Heart left ventricle (tissue), 16 donors: ENCODE results near the gene CAMK2D. TPM values are rescaled to one million over a fixed set of nuclear protein-coding genes. Genes with fewer than 3 reads are reported as not detected.

Source experiments
- ATAC-seq, 4 donors: fragments of 200-7000 bp; cut with Tn5 transposase; one replicate each; pipeline ENCODE4 v1.9.1; 2020 to 2022; ENCODE audit warnings: moderate library complexity in 4 of 4, mild to moderate bottlenecking in 3 of 4, moderate number of reproducible peaks in 1 of 4
- DNase-seq, 5 donors: peaks; one replicate each; pipeline ENCODE4 v3.0.0-alpha.2; 2020
- H3K27ac ChIP-seq, 12 donors: fragments of 200-600 bp; sonication (generic) in 4 of 12; one replicate each; pipeline versions ENCODE4 v1.5.0 to v1.8.0; 2016 to 2022; ENCODE audit warnings: mild to moderate bottlenecking in 2 of 12
- H3K27me3 ChIP-seq, 9 donors: fragments of 200-600 bp; sonication (generic) in 2 of 9; one replicate each; pipeline versions ENCODE4 v1.5.1 to v1.8.0; 2016 to 2022; ENCODE audit warnings: mild to moderate bottlenecking in 3 of 9
- H3K36me3 ChIP-seq, 9 donors: fragments of 200-600 bp; sonication (generic) in 2 of 9; one replicate each; pipeline versions ENCODE4 v1.5.0 to v1.8.0; 2018 to 2022; ENCODE audit warnings: mild to moderate bottlenecking in 2 of 9
- H3K4me1 ChIP-seq, 12 donors: fragments of 200-600 bp; sonication (generic) in 4 of 12; one replicate each; pipeline versions ENCODE4 v1.5.0 to v1.8.0; 2016 to 2022; ENCODE audit warnings: mild to moderate bottlenecking in 3 of 12
- H3K4me3 ChIP-seq, 12 donors: fragments of 200-600 bp; sonication (generic) in 4 of 12; one replicate each; pipeline versions ENCODE4 v1.5.0 to v1.8.0; 2017 to 2022; ENCODE audit warnings: mild to moderate bottlenecking in 9 of 12, moderate library complexity in 4 of 12
- H3K9me3 ChIP-seq, 12 donors: fragments of 200-600 bp; sonication (generic) in 4 of 12; one replicate each; pipeline versions ENCODE4 v1.5.0 to v1.8.0; 2016 to 2022; ENCODE audit warnings: mild to moderate bottlenecking in 1 of 12
- POLR2A ChIP-seq, 2 donors: fragments of 450-650 bp; IDR thresholded peaks; one replicate each; pipeline ENCODE4 v1.6.1; 2017; ENCODE audit warnings: antibody characterized with exemption in 2 of 2, mild to moderate bottlenecking in 2 of 2, moderate library complexity in 2 of 2
- WGBS, 4 donors: extraction: QIAGEN DNeasy Blood & Tissue Kit in 2 of 4; methylation state at CpG; one replicate each; pipeline versions ENCODE4 v1.1.5 to v1.1.7; 2013 to 2018; 5-methylcytosine and 5-hydroxymethylcytosine counted together
- intact Hi-C, 10 donors: fragments of 100-400 bp; cut with DNase I; formaldehyde crosslinking; loops; one replicate each; pipeline versions ENCODE4 v1.11.1 to v1.14.2; 2022
- polyA plus RNA-seq, 2 donors: library from polyadenylated mRNA; stranded (reverse); fragments of 200-250 nt; gene quantifications; one replicate each; pipeline ENCODE4 v1.2.3, GENCODE V29; 2013
- total RNA-seq, 9 donors: library from RNA; depleted of rRNA in 2 of 9; stranded (reverse); fragments of >200 nt in 2 of 9; fragmentation: NEBNext Ultra II Directional in 3 of 9; extraction: Animal tissue kit (Norgen Biotek cat#: 25700) in 3 of 9; gene quantifications; one replicate each; pipeline versions ENCODE4 v1.1.0 to v1.2.4, GENCODE V29; 2016 to 2023
- TF ChIP-seq, protein P1 (sequence below), 12 donors: fragments of 200-600 bp; sonication (generic) in 4 of 12; IDR thresholded peaks; one replicate each; pipeline versions ENCODE4 v1.5.0 to v1.8.0; 2018 to 2022; ENCODE audit warnings: antibody characterized with exemption in 12 of 12, mild to moderate bottlenecking in 5 of 12
- donor health status: ischemic (EF 13 %, LVEDD 7.1; RV severe dilation, severe dysfunction).
- donor health status: healthy with polysubstance abuse.
- donor health status: DM: no; HTN: yes; CAD: no.
- donor health status: DM: no; HTN: no; CAD: no.
- donor health status: ischemic (EF 25% LVEDD 6.9; RV normal size, moderate dysfunction).
- donor health status: ischemic (EF 25% LVEDD 5.7; RV mildly dilated, moderate dysfunction).
- donor health status: healthy.
- donor health status: DM: yes; HTN: yes; CAD: no.
- donor health status: ischemic (EF 35%, LVEDD 5.7; RV mildly dilated, moderate dysfunction).
- donor health status: nonischemic (EF 11% LVEDD 7.7; RV severe dilation, severe dysfunction).
- donor health status: DM: yes; HTN: yes; CAD: no.
- donor health status: PGD.
- donor health status: ischemic (EF 29% LVEDD 5.4; RV normal size, mild dysfunction).
- donor health status: nonischemic (EF 23%, LVEDD 6.1; RV moderate dilation, normal function).

The CAMK2D gene
- total and polyA plus RNA-seq, 11 donors = 40.9 to 294 (median 215) TPM

DNA sequence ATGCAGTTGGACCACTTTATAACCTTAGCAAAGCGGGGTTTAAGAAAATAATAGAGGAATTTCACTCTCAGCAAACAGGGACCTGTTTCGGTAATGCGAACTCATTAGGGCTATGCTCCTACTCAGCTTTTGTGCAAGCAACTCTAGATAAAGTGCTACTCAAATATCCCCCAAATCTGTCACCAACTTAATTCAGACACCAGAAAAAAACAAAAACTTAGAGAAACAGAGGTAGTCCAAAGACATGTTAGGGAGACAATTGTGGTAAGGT lies 123.0 kb downstream of the CAMK2D start:
- TF ChIP-seq, protein P1, sequence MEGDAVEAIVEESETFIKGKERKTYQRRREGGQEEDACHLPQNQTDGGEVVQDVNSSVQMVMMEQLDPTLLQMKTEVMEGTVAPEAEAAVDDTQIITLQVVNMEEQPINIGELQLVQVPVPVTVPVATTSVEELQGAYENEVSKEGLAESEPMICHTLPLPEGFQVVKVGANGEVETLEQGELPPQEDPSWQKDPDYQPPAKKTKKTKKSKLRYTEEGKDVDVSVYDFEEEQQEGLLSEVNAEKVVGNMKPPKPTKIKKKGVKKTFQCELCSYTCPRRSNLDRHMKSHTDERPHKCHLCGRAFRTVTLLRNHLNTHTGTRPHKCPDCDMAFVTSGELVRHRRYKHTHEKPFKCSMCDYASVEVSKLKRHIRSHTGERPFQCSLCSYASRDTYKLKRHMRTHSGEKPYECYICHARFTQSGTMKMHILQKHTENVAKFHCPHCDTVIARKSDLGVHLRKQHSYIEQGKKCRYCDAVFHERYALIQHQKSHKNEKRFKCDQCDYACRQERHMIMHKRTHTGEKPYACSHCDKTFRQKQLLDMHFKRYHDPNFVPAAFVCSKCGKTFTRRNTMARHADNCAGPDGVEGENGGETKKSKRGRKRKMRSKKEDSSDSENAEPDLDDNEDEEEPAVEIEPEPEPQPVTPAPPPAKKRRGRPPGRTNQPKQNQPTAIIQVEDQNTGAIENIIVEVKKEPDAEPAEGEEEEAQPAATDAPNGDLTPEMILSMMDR (IDR thresholded peaks at IDR 0.05) = no peak
- no peak for TF ChIP-seq POLR2A (IDR thresholded peaks at IDR 0.05)
- intact Hi-C loops = loop anchor here in 6 of 10 donors (5.0 to 10.0 kb wide), 9 partner anchors 54 to 171 kb away; partner anchors contain the start of gene CAMK2D (in 3 of the 6)
- Histone ChIP-seq H3K27ac (peak overlapping the region in 10 of 12 donors; percentile 5 to 94 (median 76)), H3K36me3 (no peaks in the 10 kb centered on the region), H3K9me3 (no peaks in the 10 kb centered on the region), H3K4me3 (no peak overlapping the region), H3K4me1 (peaks cover 3 to 96% (median 77%) of the 10 kb centered on the region in 12 donors), H3K27me3 (no peaks in the 10 kb centered on the region)
- DNase-seq (no peak), ATAC-seq (no peak)
- 93 to 96% (median 96%) methylated on average over 3 of the region's 3 CpGs for WGBS, 4 donors

DNA sequence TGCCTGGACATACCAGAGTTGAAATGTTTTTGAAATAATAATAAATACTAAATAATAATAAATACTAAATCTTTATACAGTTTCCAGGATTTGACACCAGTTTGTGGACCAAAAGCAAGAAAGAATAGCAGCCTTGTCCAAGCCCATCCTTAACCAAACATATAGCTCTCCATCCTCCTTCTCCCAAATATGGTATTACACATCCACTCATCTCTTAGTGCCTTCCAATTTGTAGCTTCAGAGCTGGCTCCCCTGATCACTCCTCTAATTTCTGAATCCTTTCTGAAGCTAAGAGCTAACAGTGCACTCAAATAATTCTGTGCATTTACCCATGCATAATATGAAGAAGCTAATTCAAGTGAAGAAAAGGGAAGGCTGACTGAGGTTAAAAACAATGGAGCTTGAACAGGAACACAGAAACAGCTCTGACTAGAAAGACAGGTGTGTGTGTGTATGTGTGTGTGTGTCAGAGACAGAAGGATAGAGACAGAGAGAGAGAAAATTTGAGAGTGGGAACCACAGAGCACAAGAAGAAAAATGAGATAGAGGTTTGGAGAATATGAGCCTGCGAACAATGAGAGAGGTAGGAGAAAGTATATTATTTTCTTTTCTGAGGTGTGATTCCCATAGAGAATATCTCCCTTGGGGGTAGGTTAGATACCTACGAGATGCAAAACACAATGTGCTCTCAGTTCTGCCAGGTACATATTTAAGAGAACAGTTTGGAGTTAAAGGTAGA lies 123.5 kb downstream of the CAMK2D start:
- intact Hi-C loops = loop anchor here in 6 of 10 donors (5.0 to 10.0 kb wide), 9 partner anchors 53 to 171 kb away; partner anchors contain the start of gene CAMK2D (in 3 of the 6)
- 74 to 83% (median 81%) methylated on average over 2 of the region's 2 CpGs for WGBS, 4 donors

DNA sequence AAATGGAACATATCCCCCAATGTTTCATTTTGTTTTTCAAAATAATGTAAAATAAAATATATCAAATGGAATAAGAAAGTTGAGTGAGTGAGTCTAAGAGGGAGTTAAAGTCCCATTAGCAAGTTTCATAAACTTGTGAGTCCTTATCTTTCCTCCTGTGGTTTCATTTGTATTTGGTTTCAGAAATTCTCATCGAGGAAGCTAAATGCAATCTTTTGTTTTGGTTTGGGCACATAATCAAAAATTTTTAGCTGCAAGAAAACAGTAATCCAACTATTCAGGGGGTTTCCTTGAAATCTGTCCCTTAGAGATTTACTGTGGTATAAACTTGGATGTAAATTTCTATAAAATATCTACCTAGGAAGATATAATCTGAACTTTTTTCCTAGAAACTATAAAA lies 124.2 kb downstream of the CAMK2D start:
- WGBS, 4 donors = 0 to 5% (median 3%) methylated on average over 1 of the region's 1 CpG
- TF ChIP-seq, protein P1 (IDR thresholded peaks at IDR 0.05) = no peak
- TF ChIP-seq POLR2A (IDR thresholded peaks at IDR 0.05) = no peak
- ATAC-seq = no peak
- Histone ChIP-seq H3K4me3 (no peak overlapping the region), H3K27me3 (no peaks in the 10 kb centered on the region), H3K27ac (peak overlapping the region in 11 of 12 donors; percentile 63 to 95 (median 78)), H3K9me3 (no peaks in the 10 kb centered on the region), H3K36me3 (no peaks in the 10 kb centered on the region), H3K4me1 (peaks cover 0 to 93% (median 75%) of the 10 kb centered on the region in 12 donors)
- intact Hi-C loops = loop anchor here in 6 of 10 donors (5.0 to 10.0 kb wide), 9 partner anchors 53 to 170 kb away; partner anchors contain the start of gene CAMK2D (in 3 of the 6)
- DNase-seq = no peak

More for the DNA sequence above, 123.5 kb downstream of the CAMK2D start:
- H3K27me3 ChIP-seq = no peaks in the 10 kb centered on the region
- H3K4me3 ChIP-seq = no peak overlapping the region
- peaks cover under 1 to 94% (median 77%) of the 10 kb centered on the region in 12 donors for H3K4me1 ChIP-seq
- DNase-seq (no peak), ATAC-seq (no peak)
- H3K27ac ChIP-seq = peak overlapping the region in 11 of 12 donors; percentile 63 to 95 (median 78)
- no peaks in the 10 kb centered on the region for H3K9me3 ChIP-seq
- H3K36me3 ChIP-seq = no peaks in the 10 kb centered on the region
- TF ChIP-seq POLR2A (IDR thresholded peaks at IDR 0.05) = no peak
- TF ChIP-seq, protein P1 (IDR thresholded peaks at IDR 0.05) = no peak

DNA sequence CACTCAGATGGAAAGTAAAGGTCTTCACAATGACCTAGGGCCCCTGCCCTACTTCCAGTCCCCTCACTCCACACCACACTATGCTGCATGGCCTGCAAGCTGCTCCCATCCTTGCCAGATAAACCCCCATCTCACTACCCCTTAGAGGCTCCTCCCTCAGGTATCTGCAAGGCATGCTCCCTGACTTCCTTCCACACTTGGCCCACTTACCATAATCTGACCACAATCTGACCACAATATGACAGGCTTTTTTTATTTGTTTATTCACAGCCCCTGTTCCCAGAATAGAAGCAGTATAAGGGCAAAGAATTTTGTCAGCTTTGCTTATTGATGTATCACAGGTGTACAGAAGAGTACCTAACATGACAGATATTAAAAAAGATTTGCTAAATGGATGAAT lies 124.7 kb downstream of the CAMK2D start:
- intact Hi-C loops = loop anchor here in 6 of 10 donors (5.0 to 10.0 kb wide), 9 partner anchors 52 to 170 kb away; partner anchors contain the start of gene CAMK2D (in 3 of the 6)
- Histone ChIP-seq H3K27me3 (no peaks in the 10 kb centered on the region), H3K27ac (peak overlapping the region; percentile 62 to 95 (median 77)), H3K4me1 (peaks cover 0 to 91% (median 72%) of the 10 kb centered on the region in 12 donors), H3K4me3 (no peak overlapping the region), H3K9me3 (no peaks in the 10 kb centered on the region), H3K36me3 (no peaks in the 10 kb centered on the region)
- no peak for TF ChIP-seq POLR2A (IDR thresholded peaks at IDR 0.05)
- TF ChIP-seq, protein P1 (IDR thresholded peaks at IDR 0.05) = no peak
- ATAC-seq (peak in 1 of 4 donors; percentile 7), DNase-seq (no peak)
